ENCODE results near the gene NKX2-8.

GRCh38 chr14:36556811-36557433 lies 25.5 kb downstream of the NKX2-8 start:
- TF ChIP-seq EP300 (IDR thresholded peaks at IDR 0.05) (no peak), CTCF (IDR thresholded peaks at IDR 0.05) (peak in 2 of 4 experiments; percentile 11 to 46), POLR2A (IDR thresholded peaks at IDR 0.05) (no peak)
